Endothelial cell of hepatic sinusoid (primary cell): ENCODE data around the gene NCAPD2.

Experiments
- in situ Hi-C: cut with HindIII; loops from 2 replicates; pipeline ENCODE4 v1.10.0; 2017; ENCODE audit warnings: low sequenced_read_pairs

The NCAPD2 gene

GRCh38 chr12:6532051-6532926, 38.4 kb downstream of the NCAPD2 start:
- in situ Hi-C loops, result loop anchor here (5.0 to 10.0 kb wide), 2 partner anchors 35 to 63 kb away; no protein-coding TSS in a partner anchor

GRCh38 chr12:6532927-6533652, 39.2 kb downstream of the NCAPD2 start:
- in situ Hi-C loops, result loop anchor here (5.0 to 10.0 kb wide), 2 partner anchors 36 to 62 kb away; no protein-coding TSS in a partner anchor

GRCh38 chr12:6533653-6533922, 39.7 kb downstream of the NCAPD2 start:
- in situ Hi-C loops, result loop anchor here (5.0 to 10.0 kb wide), 2 partner anchors 36 to 61 kb away; no protein-coding TSS in a partner anchor

- in situ Hi-C loops, result loop anchor here (5.0 to 10.0 kb wide), 2 partner anchors 37 to 61 kb away; no protein-coding TSS in a partner anchor
These were observed 40.2 kb downstream of the NCAPD2 start, which contains the start of gene GAPDH for GRCh38 chr12:6533923-6534694. TSS of gene GAPDH (plus strand) at chr12:6534517. CDS start at chr12:6534833, 316 bp downstream.

- in situ Hi-C loops, result loop anchor here (5.0 to 10.0 kb wide), 2 partner anchors 37 to 60 kb away; no protein-coding TSS in a partner anchor
These were observed 40.7 kb downstream of the NCAPD2 start for GRCh38 chr12:6534695-6534944.

GRCh38 chr12:6534945-6535696, 41.2 kb downstream of the NCAPD2 start:
- in situ Hi-C loops, result loop anchor here (5.0 to 10.0 kb wide), 2 partner anchors 38 to 60 kb away; no protein-coding TSS in a partner anchor

GRCh38 chr12:6535697-6535946, 41.7 kb downstream of the NCAPD2 start:
- in situ Hi-C loops, result loop anchor here (10.0 kb wide), 1 partner anchor 59 kb away; no protein-coding TSS in a partner anchor

- in situ Hi-C loops, result loop anchor here (10.0 kb wide), 1 partner anchor 59 kb away; no protein-coding TSS in a partner anchor
These were observed 42.3 kb downstream of the NCAPD2 start for GRCh38 chr12:6535960-6536847.

GRCh38 chr12:6536894-6537579, 43.1 kb downstream of the NCAPD2 start:
- in situ Hi-C loops, result loop anchor here (10.0 kb wide), 1 partner anchor 58 kb away; no protein-coding TSS in a partner anchor

- in situ Hi-C loops, result loop anchor here (10.0 kb wide), 1 partner anchor 57 kb away; no protein-coding TSS in a partner anchor
These were observed 43.9 kb downstream of the NCAPD2 start for GRCh38 chr12:6537580-6538419.

GRCh38 chr12:6538420-6539313, 44.8 kb downstream of the NCAPD2 start:
- in situ Hi-C loops, result loop anchor here (10.0 kb wide), 1 partner anchor 56 kb away; no protein-coding TSS in a partner anchor

GRCh38 chr12:6539314-6539682, 45.4 kb downstream of the NCAPD2 start:
- in situ Hi-C loops, result loop anchor here (10.0 kb wide), 1 partner anchor 56 kb away; no protein-coding TSS in a partner anchor

GRCh38 chr12:6539707-6540134, 45.8 kb downstream of the NCAPD2 start:
- in situ Hi-C loops, result loop anchor here (10.0 kb wide), 1 partner anchor 55 kb away; no protein-coding TSS in a partner anchor

- in situ Hi-C loops, result no loop called here
These were observed 46.4 kb downstream of the NCAPD2 start for GRCh38 chr12:6540181-6540877.

GRCh38 chr12:6541371-6542165, 47.7 kb downstream of the NCAPD2 start:
- in situ Hi-C loops, result no loop called here
